ENCODE results near the gene TMEM169.

- TF ChIP-seq CTCF (IDR thresholded peaks at IDR 0.05; ENCODE audit: low read depth, low read length, poor library complexity, severe bottlenecking) (no peak), EZH2phosphoT487 (IDR thresholded peaks at IDR 0.05; ENCODE audit: borderline replicate concordance, low read length) (no peak)
Observed at GRCh38 chr2:216069028-216069427, 12.7 kb upstream of the TMEM169 start.
